Testis (tissue), 2 donors: Measurements from ENCODE around the gene CLEC20A.

ENCODE experiments used
- CTCF ChIP-seq, 3 experiments: fragments of 450-650 bp in 2 of 3; fragments of 200-600 bp in 1 of 3; sonication (generic) in 1 of 3; IDR thresholded peaks; one replicate each; pipeline ENCODE4 v1.5.1; 2016 to 2019; ENCODE audit warnings: antibody characterized with exemption in 3 of 3, mild to moderate bottlenecking in 2 of 3, moderate library complexity in 1 of 3
- POLR2A ChIP-seq: fragments of 450-650 bp; IDR thresholded peaks from one replicate; pipeline ENCODE4 v1.6.1; 2017; ENCODE audit warnings: antibody characterized with exemption, mild to moderate bottlenecking, moderate library complexity

- TF ChIP-seq CTCF (IDR thresholded peaks at IDR 0.05) (no peak), POLR2A (no peak)
Observed at GRCh38 chr1:178470411-178470960, 26.3 kb downstream of the CLEC20A start.
